Measurements from ENCODE around the gene USE1. TPM values are rescaled to one million over a fixed set of nuclear protein-coding genes. Genes with fewer than 3 reads are reported as not detected.
"Not testable (repeated sequence)": the region's sequence is repeated elsewhere in the genome, so short reads cannot be mapped to it uniquely, and the experiment has no call there.

Gene USE1
- polyA plus RNA-seq, 1 donor = 31.8 TPM

DNA sequence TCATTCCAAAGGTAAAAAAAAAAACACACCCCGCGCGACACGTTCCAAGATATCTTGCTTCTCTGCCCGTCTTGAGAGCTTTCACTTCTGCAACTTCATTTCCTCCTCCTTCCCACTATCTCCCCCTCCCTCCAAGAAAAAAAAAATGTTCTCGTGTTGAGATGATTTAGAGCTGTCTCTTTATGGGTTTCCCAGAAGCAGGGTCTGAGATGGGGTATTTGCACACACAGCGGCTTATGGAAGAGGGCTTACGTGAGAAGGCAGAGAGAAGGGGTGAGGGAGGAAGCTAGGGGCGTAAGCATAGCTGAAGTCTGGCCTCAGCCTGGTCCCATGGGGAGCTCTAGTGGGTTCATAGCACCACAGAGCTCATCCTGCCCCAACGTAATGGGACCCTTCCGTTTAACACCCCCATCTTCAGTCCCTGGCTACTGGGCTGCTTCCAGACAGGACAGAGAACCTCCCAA is 31.3 kb upstream of the USE1 start:
- H3K27ac ChIP-seq (ENCODE audit: low read length) = no peak overlapping the region
- no peaks in the 10 kb centered on the region for H3K9me3 ChIP-seq (ENCODE audit: control insufficient read depth, low read depth, low read length)
- no peaks in the 10 kb centered on the region for H3K4me1 ChIP-seq (ENCODE audit: control insufficient read depth, insufficient read depth, low read length)
- peaks cover 35% of the 10 kb centered on the region for H3K36me3 ChIP-seq (ENCODE audit: control insufficient read depth, insufficient read depth, low read length)
- 82% methylated on average over 5 of the region's 11 CpGs for WGBS (ENCODE audit: insufficient coverage, low lambda C conversion rate)
- H3K4me3 ChIP-seq (ENCODE audit: low read length) = no peak overlapping the region
- H3K27me3 ChIP-seq (ENCODE audit: control insufficient read depth, insufficient read depth, low read length) = no peaks in the 10 kb centered on the region
- no peak for DNase-seq

DNA sequence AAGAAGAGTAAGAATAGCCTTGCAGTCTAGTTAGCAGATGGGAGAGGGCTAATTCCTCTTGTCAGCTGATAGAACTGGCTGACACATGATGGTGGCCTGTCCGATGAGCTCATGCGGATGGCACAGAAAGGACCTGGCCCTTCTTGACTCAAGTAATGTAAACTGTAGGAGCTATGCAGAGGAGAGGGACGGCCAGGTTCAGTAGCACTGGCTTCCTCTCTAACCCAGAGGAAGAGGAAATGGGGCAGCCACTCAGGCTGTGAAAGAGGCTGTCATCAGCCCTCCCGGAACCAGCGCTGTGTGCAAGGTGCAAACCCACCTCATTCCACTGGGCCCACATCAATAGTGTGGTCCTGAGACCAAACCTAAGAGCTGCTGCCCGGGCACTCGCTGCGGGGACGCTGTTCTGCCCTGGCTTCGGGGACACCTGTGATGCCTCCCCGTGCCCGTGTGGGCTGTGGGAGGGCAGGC is 30.8 kb upstream of the USE1 start:
- WGBS (ENCODE audit: insufficient coverage, low lambda C conversion rate) = no CpG with 5 or more reads among the region's 12 CpGs
- DNase-seq = no peak
- Histone ChIP-seq H3K4me3 (ENCODE audit: low read length) (no peak overlapping the region), H3K27me3 (ENCODE audit: control insufficient read depth, insufficient read depth, low read length) (no peaks in the 10 kb centered on the region), H3K27ac (ENCODE audit: low read length) (no peak overlapping the region), H3K4me1 (ENCODE audit: control insufficient read depth, insufficient read depth, low read length) (no peaks in the 10 kb centered on the region), H3K9me3 (ENCODE audit: control insufficient read depth, low read depth, low read length) (no peaks in the 10 kb centered on the region), H3K36me3 (ENCODE audit: control insufficient read depth, insufficient read depth, low read length) (peaks cover 35% of the 10 kb centered on the region)

- no peaks in the 10 kb centered on the region for H3K27me3 ChIP-seq (ENCODE audit: control insufficient read depth, insufficient read depth, low read length)
- DNase-seq = no peak
- no peaks in the 10 kb centered on the region for H3K4me1 ChIP-seq (ENCODE audit: control insufficient read depth, insufficient read depth, low read length)
- no CpG with 5 or more reads among the region's 8 CpGs for WGBS (ENCODE audit: insufficient coverage, low lambda C conversion rate)
- H3K9me3 ChIP-seq (ENCODE audit: control insufficient read depth, low read depth, low read length) = no peaks in the 10 kb centered on the region
- peaks cover 38% of the 10 kb centered on the region for H3K36me3 ChIP-seq (ENCODE audit: control insufficient read depth, insufficient read depth, low read length)
- no peak overlapping the region for H3K27ac ChIP-seq (ENCODE audit: low read length)
- H3K4me3 ChIP-seq (ENCODE audit: low read length) = no peak overlapping the region
Observed at GRCh38 chr19:17185590-17185989, 29.6 kb upstream of the USE1 start.

GRCh38 chr19:17191736-17192135 is 23.4 kb upstream of the USE1 start:
- H3K27me3 ChIP-seq (ENCODE audit: control insufficient read depth, insufficient read depth, low read length); H3K4me3 ChIP-seq (ENCODE audit: low read length); H3K9me3 ChIP-seq (ENCODE audit: control insufficient read depth, low read depth, low read length); H3K27ac ChIP-seq (ENCODE audit: low read length); DNase-seq; H3K4me1 ChIP-seq (ENCODE audit: control insufficient read depth, insufficient read depth, low read length): not testable (repeated sequence)
- H3K36me3 ChIP-seq (ENCODE audit: control insufficient read depth, insufficient read depth, low read length) = peaks cover 56% of the 10 kb centered on the region
- no CpG with 5 or more reads among the region's 6 CpGs for WGBS (ENCODE audit: insufficient coverage, low lambda C conversion rate)

DNA sequence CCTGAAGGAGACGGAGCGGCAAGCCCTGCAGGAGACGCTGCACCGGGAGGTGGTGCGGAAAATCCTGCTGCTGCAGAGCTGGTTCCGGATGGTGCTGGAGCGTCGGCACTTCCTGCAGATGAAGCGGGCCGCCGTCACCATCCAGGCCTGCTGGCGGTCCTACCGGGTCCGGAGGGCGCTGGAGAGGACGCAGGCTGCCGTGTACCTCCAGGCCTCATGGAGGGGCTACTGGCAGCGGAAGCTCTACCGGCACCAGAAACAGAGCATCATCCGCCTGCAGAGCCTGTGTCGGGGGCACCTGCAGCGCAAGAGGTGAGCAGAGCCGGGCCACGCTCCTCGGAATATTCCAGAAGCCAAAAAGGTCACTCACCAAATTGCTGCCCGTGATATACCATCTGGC is 22.4 kb upstream of the USE1 start:
- DNase-seq = no peak
- Histone ChIP-seq H3K4me3 (ENCODE audit: low read length) (no peak overlapping the region), H3K4me1 (ENCODE audit: control insufficient read depth, insufficient read depth, low read length) (no peaks in the 10 kb centered on the region), H3K27me3 (ENCODE audit: control insufficient read depth, insufficient read depth, low read length) (no peaks in the 10 kb centered on the region), H3K36me3 (ENCODE audit: control insufficient read depth, insufficient read depth, low read length) (peaks cover 55% of the 10 kb centered on the region), H3K9me3 (ENCODE audit: control insufficient read depth, low read depth, low read length) (no peaks in the 10 kb centered on the region), H3K27ac (ENCODE audit: low read length) (no peak overlapping the region)
- no CpG with 5 or more reads among the region's 26 CpGs for WGBS (ENCODE audit: insufficient coverage, low lambda C conversion rate)

GRCh38 chr19:17194608-17195007 is 20.5 kb upstream of the USE1 start:
- H3K9me3 ChIP-seq (ENCODE audit: control insufficient read depth, low read depth, low read length) = no peaks in the 10 kb centered on the region
- no CpG with 5 or more reads among the region's 16 CpGs for WGBS (ENCODE audit: insufficient coverage, low lambda C conversion rate)
- no peaks in the 10 kb centered on the region for H3K4me1 ChIP-seq (ENCODE audit: control insufficient read depth, insufficient read depth, low read length)
- DNase-seq = no peak
- H3K36me3 ChIP-seq (ENCODE audit: control insufficient read depth, insufficient read depth, low read length) = peaks cover 58% of the 10 kb centered on the region
- no peak overlapping the region for H3K27ac ChIP-seq (ENCODE audit: low read length)
- H3K4me3 ChIP-seq (ENCODE audit: low read length) = no peak overlapping the region
- no peaks in the 10 kb centered on the region for H3K27me3 ChIP-seq (ENCODE audit: control insufficient read depth, insufficient read depth, low read length)

GRCh38 chr19:17195106-17195505 is 20.1 kb upstream of the USE1 start:
- Histone ChIP-seq H3K27me3 (ENCODE audit: control insufficient read depth, insufficient read depth, low read length) (no peaks in the 10 kb centered on the region), H3K36me3 (ENCODE audit: control insufficient read depth, insufficient read depth, low read length) (peaks cover 58% of the 10 kb centered on the region)
- no CpG with 5 or more reads among the region's 23 CpGs for WGBS (ENCODE audit: insufficient coverage, low lambda C conversion rate)

GRCh38 chr19:17196610-17197009 is 18.5 kb upstream of the USE1 start:
- no peaks in the 10 kb centered on the region for H3K9me3 ChIP-seq (ENCODE audit: control insufficient read depth, low read depth, low read length)
- H3K4me3 ChIP-seq (ENCODE audit: low read length) = no peak overlapping the region
- peaks cover 61% of the 10 kb centered on the region for H3K36me3 ChIP-seq (ENCODE audit: control insufficient read depth, insufficient read depth, low read length)
- H3K4me1 ChIP-seq (ENCODE audit: control insufficient read depth, insufficient read depth, low read length) = no peaks in the 10 kb centered on the region
- no peak overlapping the region for H3K27ac ChIP-seq (ENCODE audit: low read length)
- no peaks in the 10 kb centered on the region for H3K27me3 ChIP-seq (ENCODE audit: control insufficient read depth, insufficient read depth, low read length)
- no peak for DNase-seq
- WGBS (ENCODE audit: insufficient coverage, low lambda C conversion rate) = 96% methylated on average over 4 of the region's 7 CpGs

More at GRCh38 chr19:17195106-17195505, 20.1 kb upstream of the USE1 start:
- no peak for DNase-seq
- no peaks in the 10 kb centered on the region for H3K4me1 ChIP-seq (ENCODE audit: control insufficient read depth, insufficient read depth, low read length)
- no peak overlapping the region for H3K27ac ChIP-seq (ENCODE audit: low read length)
- no peak overlapping the region for H3K4me3 ChIP-seq (ENCODE audit: low read length)
- H3K9me3 ChIP-seq (ENCODE audit: control insufficient read depth, low read depth, low read length) = no peaks in the 10 kb centered on the region

GRCh38 chr19:17197666-17198065 is 17.5 kb upstream of the USE1 start:
- no peaks in the 10 kb centered on the region for H3K9me3 ChIP-seq (ENCODE audit: control insufficient read depth, low read depth, low read length)

GRCh38 chr19:17200408-17201079 is 14.6 kb upstream of the USE1 start:
- no peaks in the 10 kb centered on the region for H3K4me1 ChIP-seq (ENCODE audit: control insufficient read depth, insufficient read depth, low read length)
- H3K36me3 ChIP-seq (ENCODE audit: control insufficient read depth, insufficient read depth, low read length) = peaks cover 56% of the 10 kb centered on the region
- H3K27ac ChIP-seq (ENCODE audit: low read length) = no peak overlapping the region
- H3K4me3 ChIP-seq (ENCODE audit: low read length) = no peak overlapping the region
- DNase-seq = no peak
- H3K9me3 ChIP-seq (ENCODE audit: control insufficient read depth, low read depth, low read length) = no peaks in the 10 kb centered on the region
- no CpG with 5 or more reads among the region's 16 CpGs for WGBS (ENCODE audit: insufficient coverage, low lambda C conversion rate)
- H3K27me3 ChIP-seq (ENCODE audit: control insufficient read depth, insufficient read depth, low read length) = no peaks in the 10 kb centered on the region

More at GRCh38 chr19:17197666-17198065, 17.5 kb upstream of the USE1 start:
- no peak overlapping the region for H3K27ac ChIP-seq (ENCODE audit: low read length)
- H3K4me3 ChIP-seq (ENCODE audit: low read length) = no peak overlapping the region
- WGBS (ENCODE audit: insufficient coverage, low lambda C conversion rate) = 100% methylated on average over 3 of the region's 16 CpGs
- no peaks in the 10 kb centered on the region for H3K27me3 ChIP-seq (ENCODE audit: control insufficient read depth, insufficient read depth, low read length)
- H3K4me1 ChIP-seq (ENCODE audit: control insufficient read depth, insufficient read depth, low read length) = no peaks in the 10 kb centered on the region
- DNase-seq = no peak
- H3K36me3 ChIP-seq (ENCODE audit: control insufficient read depth, insufficient read depth, low read length) = peaks cover 66% of the 10 kb centered on the region

DNA sequence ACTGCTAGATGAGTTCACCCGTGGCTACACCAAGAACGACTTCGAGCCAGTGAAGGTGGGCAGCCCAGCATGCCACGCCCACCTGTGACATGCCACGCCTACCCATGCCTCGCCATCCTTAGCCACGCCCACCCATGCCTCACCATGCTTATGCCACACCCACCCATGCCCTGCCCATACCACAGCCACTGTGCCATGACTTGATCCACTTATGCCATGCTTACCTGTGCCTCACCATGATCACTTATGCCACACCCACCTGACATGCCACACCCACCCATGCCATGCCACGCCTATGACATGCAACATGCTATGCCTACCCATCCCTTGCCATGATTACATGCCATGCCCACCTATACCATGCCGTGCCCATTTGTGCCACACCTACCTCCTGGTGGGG is 12.9 kb upstream of the USE1 start:
- Histone ChIP-seq H3K4me1 (ENCODE audit: control insufficient read depth, insufficient read depth, low read length) (no peaks in the 10 kb centered on the region), H3K27me3 (ENCODE audit: control insufficient read depth, insufficient read depth, low read length) (no peaks in the 10 kb centered on the region), H3K4me3 (ENCODE audit: low read length) (no peak overlapping the region), H3K9me3 (ENCODE audit: control insufficient read depth, low read depth, low read length) (no peaks in the 10 kb centered on the region), H3K36me3 (ENCODE audit: control insufficient read depth, insufficient read depth, low read length) (peaks cover 64% of the 10 kb centered on the region), H3K27ac (ENCODE audit: low read length) (no peak overlapping the region)
- no peak for DNase-seq
- WGBS (ENCODE audit: insufficient coverage, low lambda C conversion rate) = no CpG with 5 or more reads among the region's 9 CpGs
